HG02943 (cell line): Measurements from ENCODE around the gene SMIM45.

Experiments
- ATAC-seq: cut with Tn5 transposase; IDR thresholded peaks from one replicate; pipeline ENCODE4 v1.9.1; 2021; ENCODE audit warnings: mild to moderate bottlenecking, low read depth, moderate library complexity; ENCODE audit not compliant: unreplicated experiment

SMIM45 gene

DNA sequence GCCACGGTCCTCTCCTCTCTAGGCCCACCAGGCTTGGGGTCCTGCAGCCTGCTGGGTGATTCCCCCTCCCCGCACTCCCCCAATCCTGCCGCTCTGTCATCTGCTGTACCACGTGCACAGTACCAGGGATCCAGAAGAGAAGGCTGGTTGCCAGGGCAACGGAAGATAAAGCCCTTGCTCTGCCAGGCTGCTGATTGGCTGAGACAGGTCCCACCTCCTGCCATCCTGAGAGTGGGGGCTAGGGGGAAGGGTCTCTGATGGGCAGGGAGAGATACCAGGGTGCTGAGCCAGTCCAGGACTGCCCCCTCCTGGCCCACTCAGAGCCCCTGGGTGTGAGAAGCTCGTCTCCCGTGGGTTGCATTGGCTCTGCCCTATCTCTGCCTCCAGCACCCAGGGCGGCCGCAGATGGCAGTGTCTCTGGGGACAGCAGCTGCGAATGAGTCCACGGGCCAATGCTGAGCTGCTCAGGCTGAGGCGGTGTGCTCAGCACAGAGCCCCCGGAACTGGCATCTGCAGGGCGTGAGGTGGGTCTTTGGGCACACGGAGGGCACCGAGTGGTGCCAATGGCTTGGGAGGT, at the start of gene SMIM45:
Gene SMIM45, plus strand, starts transcription at position 253 of the 577 bp plus-strand sequence.
- no peak for ATAC-seq

DNA sequence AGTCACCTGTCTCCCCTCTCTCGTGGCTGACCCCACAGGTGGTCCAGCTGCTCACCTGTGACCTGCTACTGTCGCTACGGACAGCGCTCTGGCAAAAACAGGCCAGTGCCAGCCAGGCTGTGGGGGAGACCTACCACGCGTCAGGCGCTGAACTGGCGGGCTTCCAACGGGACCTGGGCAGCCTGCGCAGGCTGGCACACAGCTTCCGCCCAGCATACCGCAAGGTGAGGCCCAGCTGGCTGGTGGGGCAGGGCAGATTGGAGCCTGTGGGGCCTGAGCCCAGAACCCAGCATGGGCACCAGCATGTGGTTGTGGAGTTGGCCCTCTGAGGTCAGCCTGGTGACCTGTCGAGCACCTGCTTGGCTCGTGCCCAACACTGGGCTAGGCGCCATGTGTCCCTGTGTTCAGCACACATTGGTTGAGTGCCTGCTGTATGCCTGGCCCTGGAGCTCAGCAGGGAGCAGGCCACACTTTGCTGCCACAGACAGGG, 49.0 kb upstream of the SMIM45 start:
- no peak for ATAC-seq

DNA sequence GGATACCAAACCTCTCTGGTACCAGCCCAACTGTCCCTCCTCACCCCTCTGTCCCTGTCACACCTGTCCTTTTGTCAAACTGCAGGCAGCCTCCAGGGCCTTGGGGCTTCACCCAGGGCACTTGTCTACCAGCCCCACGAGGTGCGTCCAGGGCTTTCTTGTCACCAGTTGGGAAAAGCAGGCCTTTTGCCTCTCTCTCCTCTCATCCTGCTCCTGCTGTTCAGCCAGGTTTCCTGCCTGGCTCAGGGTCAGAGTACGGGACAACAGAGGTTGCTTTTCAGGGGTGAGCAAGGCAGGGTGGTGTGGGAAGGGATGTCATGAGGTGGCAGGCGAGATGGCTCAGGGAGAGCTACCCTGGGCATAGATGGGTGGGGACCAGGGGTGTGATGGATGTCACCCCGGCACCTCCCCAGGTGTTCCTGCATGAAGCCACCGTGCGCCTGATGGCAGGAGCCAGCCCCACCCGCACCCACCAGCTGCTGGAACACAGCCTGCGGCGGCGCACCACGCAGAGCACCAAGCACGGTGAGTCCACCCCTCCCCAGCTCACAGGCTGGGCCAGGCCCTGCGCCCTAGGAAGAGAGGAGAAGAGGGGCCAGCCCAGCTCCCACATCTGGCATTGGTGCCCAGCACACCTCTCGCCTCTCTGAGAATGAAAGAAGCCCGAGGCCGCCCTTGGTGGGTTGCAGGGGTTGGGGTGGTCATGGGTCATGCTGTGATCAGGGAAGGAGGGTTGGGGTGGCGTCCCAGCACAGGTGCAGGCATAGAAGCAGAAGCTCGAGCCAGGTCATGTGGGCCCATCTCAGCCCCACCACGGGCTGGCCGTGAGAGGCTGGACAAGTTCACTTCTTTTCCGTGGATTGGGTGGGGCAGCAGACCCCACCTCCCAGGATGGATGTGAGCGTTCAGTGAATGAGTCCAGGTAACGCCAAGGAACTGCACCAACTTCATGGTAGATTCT, 47.2 kb upstream of the SMIM45 start:
- ATAC-seq: no peak

DNA sequence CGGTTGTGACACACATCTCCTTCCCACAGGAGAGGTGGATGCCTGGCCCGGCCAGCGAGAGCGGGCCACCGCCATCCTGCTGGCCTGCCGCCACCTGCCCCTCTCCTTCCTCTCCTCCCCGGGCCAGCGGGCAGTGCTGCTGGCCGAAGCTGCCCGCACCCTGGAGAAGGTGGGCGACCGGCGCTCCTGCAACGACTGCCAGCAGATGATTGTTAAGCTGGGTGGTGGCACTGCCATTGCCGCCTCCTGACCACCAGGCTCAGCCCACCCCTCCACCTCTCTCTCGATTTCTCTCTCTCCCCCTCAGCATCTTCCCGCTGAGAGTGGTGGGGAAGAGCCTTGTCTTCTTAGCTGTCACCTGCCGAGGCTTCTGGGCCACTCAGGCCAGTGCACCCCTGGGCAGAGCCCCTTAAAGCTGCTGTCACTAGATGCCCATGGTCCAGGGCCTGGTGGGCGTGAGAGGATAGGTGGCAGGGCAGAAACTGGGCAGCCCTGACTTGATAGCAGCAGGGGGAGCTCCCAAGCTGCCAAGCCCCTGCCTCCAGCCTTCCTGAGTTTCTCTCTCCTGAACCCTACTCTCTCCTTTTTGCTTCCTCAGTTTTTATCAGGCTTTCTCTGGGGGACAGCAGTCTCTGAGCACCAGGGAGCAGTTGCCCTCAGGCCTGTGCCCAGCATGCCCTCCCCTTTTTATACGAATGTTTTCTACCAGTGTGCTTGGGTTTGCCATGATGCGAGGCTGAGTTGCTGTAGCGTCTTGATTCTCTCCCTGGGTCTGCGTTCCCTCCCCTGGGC, 46.3 kb upstream of the SMIM45 start:
- ATAC-seq: no peak

DNA sequence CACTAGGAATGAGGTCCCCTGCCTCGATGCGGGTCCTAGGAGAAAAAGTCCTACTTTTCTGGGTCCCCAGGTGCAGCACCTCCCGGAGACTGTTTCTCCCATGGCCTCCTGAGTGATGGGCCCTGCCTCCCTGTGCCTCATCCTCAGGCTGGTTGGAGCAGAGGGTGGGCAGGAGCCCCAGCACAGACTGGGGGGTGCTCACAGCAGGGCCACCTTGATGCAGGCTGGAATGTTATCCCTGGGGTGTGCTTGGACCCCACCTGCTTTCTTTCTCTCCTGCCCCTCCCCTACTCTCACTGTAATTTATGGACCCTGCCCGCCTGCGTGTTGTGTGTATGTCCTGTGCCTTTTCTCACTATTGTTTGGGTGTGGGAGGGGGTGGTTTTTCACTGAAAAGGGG, 45.1 kb upstream of the SMIM45 start:
- ATAC-seq: no peak

DNA sequence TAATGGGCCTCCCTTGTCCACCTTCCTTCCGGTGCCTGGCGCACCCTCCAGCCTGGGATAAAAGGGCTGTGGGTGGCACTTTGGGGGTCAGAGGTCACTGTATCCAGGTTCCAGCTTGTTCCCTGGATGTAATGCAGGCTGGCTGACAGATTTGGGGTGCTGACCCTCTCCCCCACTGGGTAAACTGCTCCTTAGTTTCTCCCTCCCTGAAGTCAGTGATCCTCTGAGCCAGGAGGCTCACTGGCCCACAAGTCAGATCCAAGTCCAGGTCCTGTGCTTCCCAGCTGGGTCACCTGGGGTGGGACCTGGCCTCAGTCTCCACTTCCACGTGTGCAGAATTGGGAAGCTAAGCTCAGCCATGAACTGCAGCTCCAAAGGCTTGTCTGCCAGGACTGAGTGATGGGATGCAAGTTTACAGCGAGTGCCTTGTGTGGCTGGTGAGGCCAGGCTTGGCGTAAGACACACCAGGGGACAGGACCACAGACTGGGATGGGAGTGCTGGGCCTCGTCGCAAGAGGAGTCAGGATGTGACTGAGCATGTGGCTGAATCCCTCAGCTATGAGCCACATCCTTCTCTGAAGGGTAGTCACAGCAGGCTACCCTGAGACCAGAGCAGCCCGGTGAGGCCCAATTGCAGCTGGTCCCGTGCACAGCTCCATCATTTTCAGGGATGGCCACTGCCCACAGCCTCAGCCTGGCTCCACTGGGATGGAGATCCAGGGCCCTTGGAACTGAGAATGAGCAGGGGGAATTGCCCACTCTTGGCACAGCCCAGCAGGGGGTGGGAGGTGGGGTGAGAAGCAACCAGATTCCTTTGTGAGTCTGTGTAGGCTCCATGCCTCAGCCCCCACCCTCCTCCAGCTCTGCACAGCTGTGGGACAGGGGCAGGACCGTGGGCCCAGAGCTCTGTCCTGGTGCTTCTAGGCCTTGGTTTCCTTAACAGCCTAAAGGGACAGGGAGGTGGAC, 44.2 kb upstream of the SMIM45 start:
- no peak for ATAC-seq

DNA sequence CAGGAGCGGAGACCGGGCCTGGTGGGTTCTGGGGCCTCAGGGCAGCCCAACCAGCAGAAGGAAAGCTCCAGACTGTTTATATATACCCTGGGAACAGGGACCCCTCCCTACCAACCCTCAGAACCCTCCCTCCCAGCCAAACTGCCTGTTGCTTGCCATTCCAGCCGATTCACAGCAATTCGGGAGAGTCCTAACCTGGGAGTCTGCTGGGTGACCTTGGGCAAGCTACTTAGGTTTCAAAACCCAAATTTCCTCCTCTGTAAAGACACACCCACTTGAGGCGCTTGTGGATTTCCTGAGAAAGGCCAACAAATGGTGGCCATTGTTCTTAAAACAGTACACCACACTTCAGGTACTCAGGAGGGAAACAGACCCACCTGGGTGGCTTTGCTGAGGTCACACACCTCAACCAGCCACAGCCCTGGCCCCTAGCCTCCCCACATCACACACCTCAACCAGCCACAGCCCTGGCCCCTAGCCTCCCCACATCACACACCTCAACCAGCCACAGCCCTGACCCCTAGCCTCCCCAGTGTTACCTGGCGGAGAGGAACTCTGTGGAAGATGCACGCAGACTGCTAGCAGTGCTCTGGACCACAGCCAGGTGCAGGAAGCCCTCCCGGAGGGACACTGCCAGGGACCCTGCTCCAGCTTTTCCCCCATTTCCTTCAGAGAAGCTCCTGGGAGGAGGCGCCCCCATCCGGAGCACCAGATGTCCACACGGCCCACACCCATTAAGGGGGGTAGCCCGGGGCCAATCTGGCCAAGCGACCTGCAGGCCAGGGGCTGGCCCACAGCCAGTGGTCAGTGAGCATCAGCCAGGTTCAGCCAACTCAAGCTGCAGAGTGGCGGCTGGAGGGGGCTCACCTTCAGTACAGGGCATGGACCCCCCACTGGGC, 43.3 kb upstream of the SMIM45 start:
- ATAC-seq: no peak

DNA sequence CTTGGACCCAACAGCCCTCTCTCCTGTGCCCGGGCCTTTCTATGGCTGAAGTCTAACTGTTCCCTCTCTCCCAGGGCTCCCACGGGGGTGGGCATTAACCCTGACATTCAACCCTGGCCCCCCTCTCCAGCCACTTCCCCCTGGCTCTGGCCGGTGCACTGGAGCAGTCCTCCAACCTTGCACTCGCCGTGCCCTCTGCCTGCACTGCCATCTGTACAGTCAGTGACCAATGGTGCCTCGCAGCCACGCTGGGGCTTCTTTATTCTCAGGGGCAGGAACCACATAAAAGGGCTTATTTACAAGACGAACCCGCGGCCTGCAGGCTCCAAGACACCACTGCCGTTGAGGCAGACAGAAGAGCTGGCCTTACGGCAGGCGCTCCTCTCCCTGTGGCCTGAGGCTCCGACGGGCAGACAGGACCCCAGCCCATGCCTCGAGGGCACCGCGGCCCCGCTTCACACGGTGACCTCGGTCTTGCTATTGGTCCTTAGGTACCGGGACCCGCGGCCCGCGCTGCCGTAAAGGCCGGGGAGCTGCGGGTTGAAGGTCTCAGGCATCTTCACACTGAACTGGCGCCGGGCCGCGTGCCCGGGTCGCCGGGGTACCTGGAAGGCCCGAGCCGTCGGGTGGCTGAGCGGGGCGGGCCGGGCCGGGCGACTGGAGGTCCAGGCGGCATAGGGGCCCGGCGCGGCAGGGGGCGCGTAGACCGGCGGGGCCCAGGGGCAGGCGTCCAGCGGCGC, 42.5 kb upstream of the SMIM45 start:
- no peak for ATAC-seq

DNA sequence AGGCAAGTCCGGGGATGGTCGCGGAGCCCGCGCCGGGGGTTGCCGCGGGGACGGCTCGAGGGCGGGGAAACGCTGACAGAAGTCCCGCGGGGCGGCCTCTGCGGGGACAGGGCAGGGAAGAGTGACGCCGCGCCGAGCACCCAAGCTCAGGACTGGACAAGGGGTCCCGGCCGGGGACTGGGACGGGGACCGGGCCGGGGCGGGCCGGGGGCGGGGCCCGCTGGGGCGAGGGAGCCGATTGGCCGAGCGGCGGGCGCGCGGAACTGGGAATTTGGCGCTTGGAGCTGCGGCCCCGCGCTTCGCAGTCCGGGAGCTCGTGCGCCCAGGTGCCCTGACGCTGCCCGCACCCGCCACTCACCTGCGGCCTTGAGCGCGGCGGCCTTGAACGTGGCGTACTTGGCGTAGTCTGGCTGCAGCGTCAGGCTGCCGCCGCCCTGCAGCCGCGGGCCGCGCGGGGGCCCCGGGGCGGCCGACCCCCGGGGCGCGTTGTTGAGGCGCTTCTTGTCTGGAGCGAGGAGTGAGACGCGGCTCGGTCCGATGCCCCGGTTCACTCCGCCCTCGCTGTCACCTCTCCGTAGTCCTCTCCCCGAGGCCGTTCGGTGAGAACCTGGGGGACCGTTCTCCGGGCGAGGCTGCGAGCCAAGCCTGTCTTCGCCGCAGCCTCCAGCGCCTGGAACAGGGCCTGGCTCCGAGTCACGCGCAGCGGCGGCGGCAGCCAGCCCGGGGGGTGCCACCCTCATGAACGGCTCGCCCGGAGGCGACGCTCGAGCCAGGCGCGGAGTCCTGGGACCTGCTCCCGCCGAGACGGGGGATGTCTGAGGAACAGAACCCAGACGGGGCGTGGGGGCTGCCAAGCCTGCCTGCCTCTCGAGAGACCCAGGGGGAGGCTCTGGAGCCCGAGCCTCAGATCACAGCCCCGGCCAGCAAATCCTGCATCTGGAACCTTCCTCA, 41.6 kb upstream of the SMIM45 start:
- no peak for ATAC-seq

DNA sequence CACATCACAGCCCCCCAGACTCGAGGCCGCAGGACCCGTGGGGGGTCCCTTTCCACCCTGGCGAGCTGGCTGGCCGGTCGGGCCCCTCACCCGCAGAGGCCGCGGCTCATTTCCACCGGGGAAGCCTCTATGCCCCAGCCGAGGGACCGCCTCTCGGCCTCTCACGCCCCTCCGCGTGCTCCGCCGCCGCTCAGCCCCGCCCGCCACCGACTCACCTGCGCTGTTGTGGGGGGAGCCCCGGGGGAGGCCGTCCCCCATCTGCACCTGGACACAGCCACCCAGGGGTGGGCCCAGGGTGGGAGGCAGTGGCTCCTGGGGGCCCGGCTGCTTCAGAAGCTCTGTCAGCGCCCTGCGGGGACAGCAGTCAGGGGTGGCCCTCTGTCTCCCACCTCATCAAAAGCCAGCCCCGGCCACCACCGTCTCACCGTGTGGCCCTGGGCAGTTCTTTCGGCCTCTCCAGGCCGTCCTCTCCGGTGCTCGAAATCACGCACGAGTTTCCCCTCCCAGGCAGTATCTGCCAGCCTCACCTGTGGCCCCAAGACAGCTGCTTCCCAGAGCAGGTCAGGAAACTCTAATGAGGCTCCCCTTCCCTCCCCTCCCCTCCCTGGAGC, 40.8 kb upstream of the SMIM45 start:
- no peak for ATAC-seq

DNA sequence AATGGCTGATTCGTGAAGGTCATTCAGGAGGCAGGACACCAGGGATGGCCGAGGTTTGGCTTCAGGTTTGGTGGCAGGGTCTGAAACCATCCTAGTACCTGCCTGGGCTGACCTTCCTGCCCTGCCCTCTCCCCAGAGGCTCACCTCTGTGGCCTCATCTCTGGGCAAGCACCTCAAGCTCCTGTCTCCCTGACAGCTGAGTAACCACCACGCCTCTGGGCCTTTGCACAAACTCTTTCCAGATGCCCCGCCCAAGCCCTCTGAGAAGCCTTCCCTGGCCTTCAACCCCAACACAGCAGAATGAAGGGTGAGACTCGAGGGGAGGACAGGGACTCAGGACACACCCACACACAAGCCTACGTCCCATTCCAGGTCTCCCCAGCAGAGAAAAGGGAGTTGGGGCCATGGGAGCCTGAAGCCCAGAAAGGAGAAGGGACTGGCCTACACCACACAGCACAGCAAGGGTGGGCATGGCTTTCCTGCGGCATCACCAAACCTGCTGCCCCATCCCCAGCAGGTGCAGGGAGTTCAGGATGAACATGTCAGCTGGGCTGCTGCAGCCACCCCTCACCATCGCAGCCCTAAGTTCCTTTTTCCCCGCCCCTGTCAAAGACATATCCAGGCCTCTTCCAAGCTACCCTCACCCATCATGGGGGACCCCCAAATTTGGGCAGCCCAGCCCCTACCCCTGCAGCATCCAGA, 39.5 kb upstream of the SMIM45 start:
- no peak for ATAC-seq

DNA sequence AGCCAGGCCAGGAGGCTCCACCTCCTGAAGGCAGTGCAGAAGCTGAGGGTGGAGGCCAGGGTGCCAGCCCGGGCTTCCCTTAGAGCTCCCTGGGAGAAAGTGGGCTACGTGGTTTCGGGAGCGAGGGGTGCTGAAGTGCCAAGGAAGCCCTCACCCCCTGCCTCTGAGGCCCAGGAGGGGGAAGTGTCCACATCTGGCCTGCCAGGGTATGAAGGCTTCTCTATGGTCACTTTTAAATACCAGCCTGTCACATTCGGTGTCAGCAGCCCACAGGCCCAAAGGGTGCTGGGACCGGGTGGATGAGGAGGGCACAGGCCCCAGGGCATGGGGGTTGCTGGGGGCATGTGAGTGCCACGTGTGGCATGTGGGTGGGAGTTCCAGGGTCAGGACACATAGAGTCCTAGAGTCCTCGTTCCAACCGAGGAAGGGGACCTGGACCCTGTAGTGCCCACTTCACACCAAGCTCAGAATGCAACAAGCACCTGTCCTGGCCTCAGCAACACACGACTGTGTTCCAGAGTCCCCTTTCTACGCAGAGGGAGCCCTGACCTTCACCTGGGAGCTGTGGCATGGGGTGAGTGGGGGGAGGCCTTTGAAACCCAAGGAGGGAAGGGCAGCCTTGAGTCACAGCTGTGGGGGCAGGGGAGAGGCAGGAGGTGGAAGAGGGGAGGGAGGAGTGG, 38.8 kb upstream of the SMIM45 start:
- no peak for ATAC-seq

DNA sequence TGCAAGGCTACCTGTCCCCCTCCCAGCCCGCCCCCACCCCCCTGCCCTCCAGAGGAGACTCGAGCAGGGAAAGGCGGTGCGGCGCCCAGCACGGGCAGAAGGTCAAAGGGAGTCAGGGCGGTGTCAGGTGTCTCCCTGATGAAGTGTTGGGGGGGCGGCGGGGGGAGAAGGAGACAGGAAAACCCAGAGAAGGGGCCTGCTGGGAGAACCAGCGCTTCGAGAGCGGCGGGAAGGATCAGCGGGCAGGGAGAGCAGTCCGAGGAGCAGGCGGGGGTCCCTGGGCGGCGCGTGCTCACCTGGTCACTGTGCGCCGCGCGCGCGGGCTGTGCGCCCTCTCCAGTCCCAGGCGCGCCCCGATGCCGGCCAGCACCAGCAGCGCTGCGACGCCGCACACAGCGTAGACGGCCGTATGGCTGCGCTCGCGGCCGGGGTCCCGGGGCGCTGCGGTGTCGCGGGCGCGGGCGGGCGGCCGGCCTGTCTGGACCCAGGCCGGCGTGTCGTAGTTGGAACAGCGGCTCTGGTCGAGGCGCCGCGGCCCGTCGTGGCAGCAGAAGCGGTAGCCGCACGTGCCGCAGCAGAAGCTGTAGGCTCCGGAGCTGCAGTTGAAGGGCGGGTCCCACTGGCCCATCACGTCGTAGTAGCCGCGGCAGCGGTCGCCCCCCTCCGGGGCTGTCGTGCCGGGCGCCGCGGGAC, 38.0 kb upstream of the SMIM45 start:
- no peak for ATAC-seq

DNA sequence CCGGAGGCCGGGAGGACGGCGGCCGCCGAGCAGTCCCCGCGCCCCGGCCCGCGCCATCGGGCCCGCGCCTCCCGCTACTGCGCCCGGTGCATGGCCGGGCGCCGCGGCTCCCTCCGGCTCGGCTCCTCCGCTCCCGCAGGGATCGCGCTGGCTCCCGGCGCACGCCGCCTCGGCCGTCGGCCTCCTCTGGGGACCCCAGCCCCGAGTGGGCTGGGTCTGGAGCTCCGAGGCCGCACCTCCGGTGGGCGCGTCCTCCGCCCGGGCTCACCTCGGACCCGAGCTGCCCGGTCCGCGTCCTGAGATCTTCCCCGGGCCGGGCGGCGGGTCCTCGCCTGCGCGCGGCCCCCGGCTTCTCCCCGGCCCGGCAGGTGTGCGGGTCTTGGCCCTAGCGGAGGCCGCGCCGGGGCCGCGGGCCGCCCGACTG, 37.3 kb upstream of the SMIM45 start:
- no peak for ATAC-seq
